ENCODE measurements around the gene KLRG1.

GRCh38 chr12:9037431-9037830 lies 48.1 kb downstream of the KLRG1 start:
- TF ChIP-seq PATZ1 (CRISPR knock-in tag; IDR thresholded peaks at IDR 0.05; ENCODE audit: borderline replicate concordance) = no peak
- no peak for TF ChIP-seq TCF4 (CRISPR knock-in tag; IDR thresholded peaks at IDR 0.05; ENCODE audit: borderline replicate concordance)
- TF ChIP-seq ARNTL (CRISPR knock-in tag; IDR thresholded peaks at IDR 0.05; ENCODE audit: borderline replicate concordance, low read depth) = no peak
- no peak for TF ChIP-seq ISL1 (CRISPR knock-in tag; IDR thresholded peaks at IDR 0.05)
- no peak for TF ChIP-seq ZC3H10 (CRISPR knock-in tag; IDR thresholded peaks at IDR 0.05)
- TF ChIP-seq RARB (CRISPR knock-in tag; IDR thresholded peaks at IDR 0.05) = no peak
- no peak for TF ChIP-seq ZNF70 (CRISPR knock-in tag; IDR thresholded peaks at IDR 0.05)
- TF ChIP-seq CREB5 (CRISPR knock-in tag; IDR thresholded peaks at IDR 0.05; ENCODE audit: low read depth) = no peak
- no peak for TF ChIP-seq BACH2 (CRISPR knock-in tag; IDR thresholded peaks at IDR 0.05; ENCODE audit: borderline replicate concordance)
- no peak for TF ChIP-seq POU6F1 (CRISPR knock-in tag; IDR thresholded peaks at IDR 0.05; ENCODE audit: borderline replicate concordance, low read depth)
- TF ChIP-seq ZFP3 (CRISPR knock-in tag; IDR thresholded peaks at IDR 0.05) = no peak
- no peak for TF ChIP-seq TOX (CRISPR knock-in tag; IDR thresholded peaks at IDR 0.05; ENCODE audit: borderline replicate concordance)

Data from SK-N-SH treated with all-trans-retinoic acid at 6 μM for 48 hours (cell line).